ENCODE results near the gene CPNE5.

DNA sequence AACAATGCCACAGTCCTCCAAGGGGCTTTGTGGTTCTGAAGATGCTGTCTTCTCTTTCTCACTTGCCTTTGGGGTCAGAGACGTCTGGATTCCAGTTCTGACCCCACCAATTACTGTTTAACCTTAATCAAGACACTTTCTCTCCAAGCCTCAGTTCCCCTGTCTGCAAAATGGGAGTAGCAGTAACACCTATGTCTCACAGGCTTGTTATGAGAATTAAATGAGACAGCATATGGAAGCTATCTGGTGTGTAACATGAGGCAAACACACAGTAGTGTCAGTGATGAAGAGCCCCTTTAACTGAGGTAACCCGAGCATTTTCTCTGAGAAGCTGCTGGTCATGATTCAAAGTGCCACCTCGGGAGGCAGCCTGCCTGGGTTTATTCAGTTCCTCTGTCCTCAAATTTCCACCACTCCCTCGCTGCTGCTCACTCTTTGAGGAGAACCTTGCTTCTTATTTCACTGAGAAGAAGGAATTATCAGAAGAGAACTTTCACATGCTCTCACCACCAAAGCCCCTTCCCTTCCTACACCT is 23.7 kb upstream of the CPNE5 start:
- TF ChIP-seq SMC3 (IDR thresholded peaks at IDR 0.05; ENCODE audit: low read depth, low read length) (no peak), RCOR1 (IDR thresholded peaks at IDR 0.05; ENCODE audit: insufficient replicate concordance, low read length) (no peak), RAD21 (IDR thresholded peaks at IDR 0.05; ENCODE audit: low read length) (no peak), MAFK (IDR thresholded peaks at IDR 0.05; ENCODE audit: low read depth, low read length) (no peak), MXI1 (IDR thresholded peaks at IDR 0.05; ENCODE audit: borderline replicate concordance, low read depth, low read length) (no peak)
- TF ChIP-seq, protein P1, sequence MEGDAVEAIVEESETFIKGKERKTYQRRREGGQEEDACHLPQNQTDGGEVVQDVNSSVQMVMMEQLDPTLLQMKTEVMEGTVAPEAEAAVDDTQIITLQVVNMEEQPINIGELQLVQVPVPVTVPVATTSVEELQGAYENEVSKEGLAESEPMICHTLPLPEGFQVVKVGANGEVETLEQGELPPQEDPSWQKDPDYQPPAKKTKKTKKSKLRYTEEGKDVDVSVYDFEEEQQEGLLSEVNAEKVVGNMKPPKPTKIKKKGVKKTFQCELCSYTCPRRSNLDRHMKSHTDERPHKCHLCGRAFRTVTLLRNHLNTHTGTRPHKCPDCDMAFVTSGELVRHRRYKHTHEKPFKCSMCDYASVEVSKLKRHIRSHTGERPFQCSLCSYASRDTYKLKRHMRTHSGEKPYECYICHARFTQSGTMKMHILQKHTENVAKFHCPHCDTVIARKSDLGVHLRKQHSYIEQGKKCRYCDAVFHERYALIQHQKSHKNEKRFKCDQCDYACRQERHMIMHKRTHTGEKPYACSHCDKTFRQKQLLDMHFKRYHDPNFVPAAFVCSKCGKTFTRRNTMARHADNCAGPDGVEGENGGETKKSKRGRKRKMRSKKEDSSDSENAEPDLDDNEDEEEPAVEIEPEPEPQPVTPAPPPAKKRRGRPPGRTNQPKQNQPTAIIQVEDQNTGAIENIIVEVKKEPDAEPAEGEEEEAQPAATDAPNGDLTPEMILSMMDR (conservative IDR thresholded peaks at IDR 0.05; ENCODE audit: low read depth, low read length), result no peak
- TF ChIP-seq, protein P2, sequence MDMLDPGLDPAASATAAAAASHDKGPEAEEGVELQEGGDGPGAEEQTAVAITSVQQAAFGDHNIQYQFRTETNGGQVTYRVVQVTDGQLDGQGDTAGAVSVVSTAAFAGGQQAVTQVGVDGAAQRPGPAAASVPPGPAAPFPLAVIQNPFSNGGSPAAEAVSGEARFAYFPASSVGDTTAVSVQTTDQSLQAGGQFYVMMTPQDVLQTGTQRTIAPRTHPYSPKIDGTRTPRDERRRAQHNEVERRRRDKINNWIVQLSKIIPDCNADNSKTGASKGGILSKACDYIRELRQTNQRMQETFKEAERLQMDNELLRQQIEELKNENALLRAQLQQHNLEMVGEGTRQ (IDR thresholded peaks at IDR 0.05; ENCODE audit: low read depth, low read length), result no peak
